KG1 (cell line): ENCODE results near the gene BIN2.
"Not testable (repeated sequence)": the region's sequence is repeated elsewhere in the genome, so short reads cannot be mapped to it uniquely, and the experiment has no call there.

Experiments
- DNase-seq: peaks from one replicate; lab custom pipeline; 2025; lab: John Stamatoyannopoulos, UW

The BIN2 gene

DNA sequence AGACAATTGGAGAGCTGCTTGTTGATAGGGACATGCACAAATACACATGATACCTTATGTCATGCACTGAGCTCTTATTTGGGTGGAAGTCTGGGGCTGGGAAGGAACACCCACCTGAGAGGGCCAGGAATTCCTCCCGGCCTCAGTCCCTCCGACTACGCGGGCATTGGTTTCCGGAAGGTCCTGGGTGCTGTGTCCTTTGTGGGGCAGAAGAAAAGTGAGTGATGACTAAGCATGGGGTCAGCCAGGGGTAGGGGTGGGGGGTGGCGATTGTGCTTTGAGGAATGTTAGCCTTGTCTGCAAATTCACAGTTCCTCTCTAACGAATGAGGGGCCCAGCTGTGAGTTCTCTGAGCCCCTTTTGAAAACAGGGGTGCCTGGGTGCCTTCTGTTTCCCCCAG lies 21.7 kb upstream of the BIN2 start:
- no peak for DNase-seq

DNA sequence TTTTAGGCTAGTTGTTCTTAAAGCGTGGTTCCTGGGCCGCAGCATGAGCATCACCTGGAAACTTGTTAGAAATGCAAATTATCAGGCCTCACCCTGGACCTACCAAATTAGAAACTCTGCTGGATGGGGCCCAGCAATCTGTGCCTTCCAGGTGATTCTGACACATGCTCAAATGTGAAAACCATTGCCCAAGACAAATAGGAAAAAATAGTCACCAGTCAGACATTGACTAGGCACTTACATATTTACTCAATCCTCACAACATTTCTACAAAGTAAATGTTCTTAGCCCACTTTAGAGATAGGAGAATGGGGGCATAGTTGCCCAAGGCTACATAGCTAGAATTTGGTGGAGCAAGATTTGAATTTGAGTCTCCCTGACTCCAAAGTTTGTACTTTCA lies 19.2 kb upstream of the BIN2 start:
- no peak for DNase-seq

DNA sequence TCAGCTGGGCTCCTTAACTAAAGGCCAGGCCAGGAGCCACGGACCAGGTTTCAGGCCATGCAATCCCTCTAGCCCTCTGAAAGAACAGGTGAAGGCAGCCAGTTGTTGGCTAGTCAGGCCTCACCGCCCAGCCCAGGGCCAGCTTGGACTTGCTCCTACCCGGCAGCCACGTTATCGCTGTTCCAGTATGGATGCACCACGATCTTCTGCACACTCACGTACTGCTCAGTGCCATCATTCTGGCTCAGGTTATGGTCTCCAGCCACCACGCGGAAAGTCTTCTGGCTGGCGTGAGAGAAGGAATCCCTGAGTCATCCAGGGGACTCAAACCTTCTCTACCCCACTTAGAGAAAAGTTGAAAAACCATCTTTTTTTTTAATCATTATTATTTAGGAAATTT lies 18.4 kb upstream of the BIN2 start:
- DNase-seq: no peak

DNA sequence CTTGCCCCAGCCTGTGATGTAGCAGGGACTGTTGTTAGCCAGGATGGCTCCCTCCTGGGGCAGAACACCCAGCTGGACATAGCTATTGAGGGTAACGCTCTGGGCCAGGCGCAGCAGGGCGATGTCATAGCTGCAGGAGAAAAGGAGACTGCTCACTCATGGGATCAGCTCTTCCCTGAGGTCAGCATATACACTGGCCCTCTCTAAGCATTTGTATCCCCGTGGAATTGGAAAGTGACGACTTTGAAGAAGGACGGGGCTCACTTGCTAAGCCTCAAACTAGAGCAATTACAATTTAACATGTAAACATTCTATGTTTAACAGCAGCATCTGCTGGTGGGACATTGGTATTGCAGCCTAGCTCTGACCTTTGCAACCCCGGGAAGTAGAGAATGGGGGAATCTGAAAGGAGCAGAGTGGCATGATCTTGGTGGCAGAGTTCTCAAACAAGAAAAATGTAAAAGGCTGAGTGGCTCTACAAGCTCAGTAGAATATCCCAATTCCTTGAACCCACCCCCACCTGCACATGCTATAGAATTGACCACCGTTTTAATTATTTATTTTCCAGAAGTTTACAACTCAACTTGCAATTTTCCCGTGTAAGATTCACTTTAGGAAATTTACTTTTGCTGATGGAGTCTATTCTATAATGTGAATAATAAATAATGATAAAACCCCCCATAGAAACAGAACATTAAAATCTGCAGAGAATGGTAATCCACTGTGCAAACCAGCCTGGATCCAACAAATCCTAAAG lies 17.5 kb upstream of the BIN2 start:
- DNase-seq: peak; percentile 19

DNA sequence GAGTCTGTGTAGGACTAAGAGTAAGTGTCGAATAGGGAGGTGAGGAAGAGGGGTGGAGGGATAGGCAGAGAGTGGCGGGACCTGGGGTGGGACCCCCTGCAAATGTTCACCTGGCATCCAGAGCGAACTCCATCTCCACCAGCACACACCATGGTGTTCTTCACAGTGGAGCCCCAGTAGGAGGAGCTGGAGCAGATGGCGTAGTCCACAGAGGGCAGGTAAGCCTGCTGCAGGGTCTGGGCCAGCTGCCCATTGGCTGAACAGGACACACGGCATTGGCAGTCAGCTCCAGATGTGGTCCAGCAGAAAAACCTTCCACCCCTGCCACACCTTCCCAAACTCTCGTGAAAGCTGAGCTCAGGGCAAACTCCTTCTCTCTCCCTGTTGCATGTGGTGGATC lies 15.8 kb upstream of the BIN2 start:
- DNase-seq: no peak

DNA sequence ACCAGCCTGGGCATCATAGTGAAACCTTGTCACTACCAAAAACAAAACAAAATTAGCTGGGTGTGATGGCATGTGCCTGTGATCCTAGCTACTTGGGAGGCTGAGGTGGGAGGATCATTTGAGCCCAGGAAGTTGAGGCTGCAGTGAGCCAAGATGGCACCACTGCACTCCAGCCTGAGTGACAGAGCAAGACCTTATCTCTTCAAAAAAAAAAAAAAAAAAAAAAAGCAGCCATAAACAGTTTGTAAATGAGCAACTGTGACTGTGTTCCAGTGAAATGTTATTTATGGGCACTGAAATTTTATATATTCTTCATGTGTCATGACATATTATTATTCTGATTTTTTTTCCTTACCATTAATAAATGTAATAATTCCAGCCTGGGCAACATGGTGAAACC lies 13.4 kb upstream of the BIN2 start:
- DNase-seq: not testable (repeated sequence)

DNA sequence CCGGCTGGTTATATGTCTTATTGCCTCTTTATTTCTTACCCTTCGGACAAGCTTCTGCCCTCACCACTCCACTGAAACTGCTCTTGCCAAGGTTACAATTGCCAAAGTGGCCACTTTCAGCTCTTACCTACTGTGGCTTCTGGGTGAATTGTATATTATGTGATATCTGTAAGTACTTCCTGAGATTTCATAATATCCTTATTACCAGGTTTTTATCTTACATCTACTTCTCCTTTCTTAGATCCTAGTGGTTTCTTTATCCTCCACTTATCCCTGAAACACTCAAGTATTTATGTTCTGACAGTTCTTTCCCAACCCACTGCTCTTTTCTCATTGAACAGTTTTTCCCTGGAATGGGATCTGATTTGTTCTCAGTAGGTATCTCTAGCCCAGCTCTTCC lies 12.0 kb upstream of the BIN2 start:
- DNase-seq: no peak

DNA sequence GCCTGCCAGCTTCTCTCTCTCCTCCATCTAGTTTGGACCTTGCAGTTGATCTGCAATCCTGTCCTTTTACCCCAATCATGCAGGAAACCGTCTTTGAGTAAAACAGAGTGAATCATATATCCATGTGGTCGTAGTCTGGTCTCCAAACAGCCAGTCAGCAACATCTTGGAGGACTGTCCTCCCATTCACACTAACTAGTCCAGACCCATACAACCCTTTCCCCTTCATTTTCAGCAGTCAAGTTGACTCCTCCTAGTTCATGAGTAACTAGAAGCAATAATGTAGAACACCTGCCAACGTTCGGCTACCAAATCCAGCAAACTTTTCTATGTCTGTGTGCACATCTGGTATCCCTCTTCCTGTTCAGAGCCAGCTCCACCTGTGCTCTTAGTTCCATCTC lies 10.8 kb upstream of the BIN2 start:
- DNase-seq: no peak

DNA sequence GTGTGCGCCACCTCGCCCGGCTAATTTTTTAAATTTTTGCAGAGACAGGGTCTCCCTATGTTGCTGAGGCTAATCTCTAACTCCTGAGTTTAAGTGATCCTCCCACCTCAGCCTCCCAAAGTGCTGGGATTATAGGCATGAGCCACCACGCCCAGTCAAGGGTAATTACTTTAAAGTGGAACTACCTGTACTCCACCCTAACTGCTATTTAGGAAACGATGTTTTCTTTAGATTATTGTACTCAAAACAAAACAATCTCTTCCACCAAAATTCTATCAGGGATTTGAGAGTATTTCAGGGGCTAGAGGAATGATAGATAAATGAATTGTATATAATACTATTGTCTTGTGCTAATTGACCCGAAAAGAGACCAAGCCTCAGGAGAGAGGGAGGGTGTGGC lies 9.6 kb upstream of the BIN2 start:
- DNase-seq: no peak

DNA sequence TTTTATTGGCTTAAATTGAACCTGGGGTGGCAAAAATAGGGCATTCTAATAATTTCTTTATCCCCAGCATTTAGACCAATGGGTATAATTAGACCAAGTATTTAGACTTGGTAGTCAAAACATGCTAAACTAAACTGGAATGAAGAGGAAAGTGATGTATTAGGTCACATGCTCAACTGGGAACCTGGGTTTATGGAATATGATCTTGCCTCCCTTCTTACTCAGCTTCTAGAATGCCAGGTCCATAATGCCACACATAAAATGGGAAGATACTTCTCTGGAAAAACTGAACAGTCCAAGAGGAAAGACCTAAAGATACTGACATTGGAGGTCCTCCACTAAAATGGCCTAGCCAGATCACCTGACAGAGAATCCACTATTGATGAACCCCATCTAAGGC lies 6.2 kb upstream of the BIN2 start:
- no peak for DNase-seq

DNA sequence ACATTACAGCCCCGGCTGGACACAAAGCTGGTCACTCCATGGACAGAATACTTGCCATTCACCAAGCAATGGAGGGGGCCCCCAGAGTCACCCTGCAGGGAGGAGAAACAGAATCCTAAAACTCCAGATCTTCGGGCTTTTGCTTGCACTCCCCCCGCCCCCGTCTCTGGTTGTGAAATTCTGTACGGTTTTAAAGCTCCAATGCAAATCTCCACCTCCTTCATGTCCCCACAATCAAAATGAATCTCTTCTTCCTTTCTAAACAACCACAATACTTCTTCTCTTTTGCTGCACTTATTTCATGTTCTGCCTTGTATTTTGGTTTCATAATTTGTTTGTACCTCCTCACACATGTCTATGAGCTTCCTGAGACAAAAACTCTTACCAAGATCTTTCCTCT lies 5.8 kb upstream of the BIN2 start:
- no peak for DNase-seq

DNA sequence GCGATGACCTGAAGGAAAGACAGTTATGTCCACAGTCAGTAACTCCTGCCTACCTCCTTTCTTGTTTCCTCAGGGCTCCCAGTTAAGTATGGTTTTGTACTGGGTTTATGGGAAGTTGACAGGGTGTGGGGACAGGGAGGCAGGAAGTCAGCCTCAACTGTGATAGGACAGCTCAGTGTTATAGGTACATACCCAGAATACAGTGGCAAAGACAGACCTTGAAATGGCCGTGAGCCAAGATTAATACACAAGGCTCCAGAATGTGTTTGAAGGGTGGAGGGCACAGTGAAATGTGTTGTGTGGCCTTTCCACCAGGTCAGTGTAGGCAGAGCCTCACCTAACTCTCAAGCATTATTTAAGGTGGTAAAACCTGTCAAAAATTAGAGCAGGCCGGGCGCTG lies 4.6 kb upstream of the BIN2 start:
- no peak for DNase-seq

DNA sequence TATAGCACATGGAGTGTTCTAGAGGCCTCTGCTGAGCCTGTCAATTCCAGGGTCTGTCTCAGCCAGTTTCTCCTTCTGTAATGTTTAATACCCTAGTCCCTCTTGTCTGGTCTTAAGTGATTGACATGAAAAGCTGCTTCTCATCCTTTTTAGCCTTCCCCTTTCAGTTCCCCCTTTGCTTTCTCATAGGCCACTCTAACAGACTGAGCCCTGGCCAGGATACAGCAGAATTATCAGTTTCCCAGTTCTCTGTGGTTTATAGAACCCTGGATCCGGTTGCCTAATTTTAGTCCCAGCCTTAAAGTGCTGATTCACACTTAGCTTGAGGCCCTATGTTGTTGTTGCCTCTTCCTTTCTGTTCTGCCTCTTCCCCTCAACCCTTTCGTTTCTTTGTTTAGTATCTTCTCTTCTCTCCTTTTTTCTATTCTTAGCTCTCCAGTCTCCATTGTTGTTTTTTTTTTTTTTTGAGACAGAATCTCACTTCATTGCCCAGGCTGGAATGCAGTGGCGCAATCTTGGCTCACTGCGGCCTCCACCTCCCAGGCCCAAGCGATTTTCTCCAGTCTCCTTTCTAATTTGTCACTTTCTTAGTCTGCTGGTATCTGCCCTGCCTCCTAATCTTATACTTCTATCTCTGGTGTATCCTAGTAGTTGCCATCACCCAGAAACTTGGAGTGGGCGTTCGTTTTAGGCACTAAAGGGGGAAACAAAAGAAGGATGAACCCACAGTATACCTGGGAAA lies 2.9 kb upstream of the BIN2 start:
- DNase-seq: no peak

DNA sequence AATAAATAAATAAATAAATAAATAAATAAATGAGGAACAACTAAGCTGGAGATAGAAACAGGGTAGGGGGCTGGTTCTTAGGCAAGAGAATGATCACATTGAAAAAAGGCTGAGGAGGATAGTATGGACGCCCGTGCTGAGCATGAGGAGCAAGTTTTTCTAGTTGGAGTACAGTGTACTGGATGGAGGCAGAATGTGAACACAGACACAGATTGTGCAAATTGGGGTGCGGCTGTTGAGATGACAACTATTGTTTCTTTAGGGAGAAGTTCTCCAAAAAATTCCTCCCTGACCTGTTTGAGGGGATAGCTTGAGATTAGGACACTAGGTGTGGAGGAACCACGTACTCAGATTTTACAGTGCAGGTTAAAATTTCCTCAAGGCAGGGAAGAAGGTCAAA lies 979 bp upstream of the BIN2 start:
- no peak for DNase-seq

DNA sequence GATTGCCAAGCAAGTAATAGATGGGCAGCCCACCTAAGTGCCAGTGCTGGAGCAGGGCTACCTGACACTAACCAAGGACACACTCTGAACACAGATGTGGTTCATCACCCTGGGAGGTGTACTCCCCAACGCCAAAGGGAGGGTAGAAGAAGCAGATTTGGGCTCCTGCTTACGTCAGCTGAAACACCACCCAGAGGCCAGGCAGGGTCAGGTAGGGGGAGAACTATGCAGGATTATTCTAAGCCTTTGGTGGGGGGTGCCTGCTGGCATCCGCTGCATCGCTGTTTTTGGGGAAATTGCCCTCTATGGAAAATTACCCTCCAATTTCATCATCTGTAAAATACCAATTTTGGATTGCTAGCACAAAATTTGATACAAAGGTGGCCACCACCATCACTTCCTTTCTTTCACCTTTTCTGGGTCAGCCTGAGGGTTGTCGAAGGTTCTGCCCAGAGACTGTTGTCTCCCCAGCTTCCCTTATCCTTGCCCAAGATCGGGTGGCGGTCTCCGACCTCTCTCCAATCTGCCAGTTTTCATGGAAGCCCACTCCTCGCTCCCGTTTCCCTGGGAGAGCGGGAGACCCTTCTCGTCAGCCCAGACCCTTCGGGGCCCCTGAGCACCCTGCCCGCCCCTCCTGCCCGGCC lies 535 bp downstream of the BIN2 start:
- no peak for DNase-seq

DNA sequence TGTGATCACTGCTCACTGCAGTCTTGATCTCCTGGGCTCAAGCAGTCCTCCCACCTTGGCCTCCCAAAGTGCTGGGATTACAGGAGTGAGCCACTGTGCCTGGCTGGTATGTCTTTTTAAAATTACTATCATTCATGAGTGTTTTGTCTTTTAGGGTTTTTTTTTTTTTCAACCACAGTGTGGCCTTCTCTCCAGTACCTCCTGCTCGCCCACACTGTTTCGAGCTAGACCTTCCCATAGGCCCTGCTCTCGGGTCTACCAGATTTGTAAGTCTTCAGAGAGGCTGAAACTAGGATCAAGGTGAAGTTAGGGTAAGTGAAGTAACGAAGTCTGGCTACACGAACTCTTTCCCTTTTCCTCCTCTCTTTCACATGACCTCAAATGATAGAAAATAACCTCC lies 1.5 kb downstream of the BIN2 start:
- DNase-seq: no peak

DNA sequence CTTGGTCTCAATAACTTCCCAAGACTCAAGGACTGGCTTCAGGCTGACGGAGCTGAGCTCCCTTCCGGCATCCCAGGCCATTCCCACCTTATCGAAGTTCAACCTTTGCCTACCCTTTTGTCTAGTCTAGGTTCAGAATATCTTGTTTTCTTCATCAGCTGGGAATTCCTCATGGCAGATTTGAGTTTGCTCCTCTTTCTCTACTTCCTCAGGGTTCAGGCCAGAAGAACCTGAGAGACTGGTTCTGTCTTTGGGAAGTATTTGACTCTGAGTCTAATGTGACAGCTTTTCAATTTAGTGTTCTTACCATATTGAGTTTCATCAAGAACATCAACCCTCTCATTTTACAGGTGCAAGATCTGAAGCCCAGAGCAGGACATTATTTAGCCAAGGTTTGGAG lies 2.1 kb downstream of the BIN2 start:
- no peak for DNase-seq

DNA sequence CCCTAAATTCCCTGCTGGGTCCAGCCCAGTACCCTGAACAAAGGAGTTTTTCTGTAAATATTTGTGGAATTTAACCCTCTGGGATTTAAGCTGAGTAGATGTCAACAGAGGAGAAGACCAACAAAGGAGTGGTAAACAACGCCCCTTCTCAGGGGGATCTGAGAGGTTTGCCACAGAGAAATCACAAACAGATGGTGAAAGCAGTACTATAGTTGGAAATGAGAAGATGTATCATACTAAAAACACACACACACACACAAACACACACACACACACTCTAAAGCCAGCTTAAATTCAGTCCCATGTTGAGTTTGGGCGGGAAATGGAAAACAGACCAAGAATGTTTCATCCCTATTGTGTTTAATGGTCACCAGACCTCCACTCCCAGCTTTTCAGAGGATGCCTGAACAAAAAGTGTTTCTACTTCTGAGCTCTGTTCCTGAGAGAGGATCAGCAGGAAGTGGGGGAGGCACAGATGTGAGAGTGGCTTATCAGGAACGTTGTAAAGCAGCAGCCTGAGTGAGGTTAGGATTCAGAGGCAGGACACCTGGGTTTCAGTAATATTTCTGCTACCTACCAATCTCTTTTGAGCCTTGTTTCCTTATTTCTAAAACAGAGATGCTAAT lies 3.2 kb downstream of the BIN2 start:
- no peak for DNase-seq

DNA sequence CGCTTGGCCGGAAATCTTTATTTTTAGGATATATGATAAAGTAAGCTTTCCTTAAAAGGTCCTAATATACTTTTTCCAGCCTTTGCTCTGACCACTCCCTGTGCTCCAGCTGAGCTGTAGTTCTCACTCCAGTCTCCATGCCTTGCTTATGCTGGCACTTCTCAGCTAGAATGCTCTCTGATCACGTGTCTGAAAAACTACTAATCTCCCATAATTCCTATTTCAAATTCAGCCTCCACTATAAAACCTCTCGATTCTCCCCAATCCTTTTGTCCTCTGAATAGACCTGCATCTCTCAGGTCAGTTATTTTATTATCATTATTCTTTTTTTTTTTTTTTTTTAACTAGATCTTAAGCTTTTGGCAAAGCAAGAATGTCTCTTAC lies 3.7 kb downstream of the BIN2 start:
- no peak for DNase-seq

DNA sequence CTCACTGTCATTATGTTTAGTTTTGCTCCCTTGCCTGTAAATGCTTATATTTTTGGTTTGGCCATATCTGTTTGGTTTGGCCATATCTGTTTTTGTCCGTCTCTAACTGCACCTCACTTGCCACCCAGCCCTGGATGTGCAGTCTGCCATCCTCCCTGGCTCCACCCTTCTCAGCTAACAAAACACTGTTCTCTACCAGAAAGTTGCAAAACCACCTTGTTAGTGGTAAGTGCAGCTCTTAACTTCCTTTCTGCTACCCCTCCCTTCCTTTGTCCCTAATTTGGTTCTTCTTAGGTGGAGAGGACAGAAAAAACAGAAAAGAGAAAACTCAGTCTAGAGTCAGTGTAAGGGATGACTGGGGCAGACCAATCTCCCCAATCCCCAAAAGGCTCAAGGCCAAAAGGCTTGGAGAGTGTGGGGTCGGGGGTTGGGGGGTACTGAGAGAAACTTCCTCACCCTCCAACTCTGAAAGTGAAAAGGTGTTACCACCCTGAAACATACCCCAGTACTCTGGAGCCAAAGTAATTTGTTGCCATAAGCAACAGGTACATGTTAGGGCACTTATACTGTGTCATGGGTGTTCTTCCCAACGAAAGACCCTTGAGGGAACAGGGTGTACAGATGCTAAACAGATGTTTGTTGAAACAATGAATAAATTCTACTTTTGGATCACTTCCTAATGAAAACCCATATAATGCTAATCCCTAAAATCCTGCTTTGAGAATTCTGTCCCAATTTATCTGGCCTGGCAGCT lies 5.0 kb downstream of the BIN2 start:
- no peak for DNase-seq

DNA sequence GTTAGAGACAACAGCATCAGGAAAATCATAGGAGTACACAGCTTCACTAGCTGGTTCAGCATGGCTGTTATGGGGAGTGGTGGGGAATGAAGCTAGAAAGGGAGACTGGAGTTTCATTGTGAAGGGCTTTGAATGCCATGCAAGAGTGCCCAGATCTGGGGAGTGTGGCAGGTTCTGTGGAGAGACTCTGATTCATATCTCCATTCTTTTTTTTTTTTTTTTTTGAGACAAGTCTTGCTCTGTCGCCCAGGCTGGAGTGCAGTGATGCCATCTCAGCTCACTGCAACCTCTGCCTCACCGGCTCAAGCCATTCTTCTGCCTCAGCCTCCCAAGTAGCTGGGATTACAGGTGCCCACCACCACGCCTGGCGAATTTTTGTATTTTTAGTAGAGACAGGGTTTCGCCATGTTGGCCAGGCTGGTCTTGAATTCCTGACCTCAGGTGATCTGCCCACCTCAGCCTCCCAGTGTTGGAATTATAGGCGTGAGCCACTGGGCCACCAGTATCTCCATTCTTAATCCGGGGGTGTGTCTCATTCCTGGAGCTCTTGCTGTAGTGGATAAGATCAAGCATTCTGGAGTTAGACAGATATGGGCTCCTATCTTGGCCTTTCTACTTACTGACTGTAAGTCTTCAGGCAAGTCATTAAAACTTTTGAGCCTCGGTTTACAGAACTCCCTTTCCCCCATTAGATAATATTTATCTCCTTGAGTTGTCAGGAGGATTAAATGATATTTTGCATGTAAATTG lies 5.7 kb downstream of the BIN2 start:
- not testable (repeated sequence) for DNase-seq
